HepG2 (cell line): Measurements from ENCODE around the gene FAM118B. TPM values are rescaled to one million over a fixed set of nuclear protein-coding genes. Genes with fewer than 3 reads are reported as not detected.

ENCODE experiments used
- ELF1 ChIP-seq: sonication (generic); formaldehyde crosslinking; IDR thresholded peaks from 2 replicates; pipeline ENCODE4 v1.4.0; 2020; ENCODE audit warnings: missing genetic modification reagents
- FOSL2 ChIP-seq: sonication (generic); formaldehyde crosslinking; IDR thresholded peaks from 2 replicates; pipeline ENCODE4 v1.4.0; 2020; ENCODE audit warnings: missing genetic modification reagents
- HMGA1 ChIP-seq: sonication (generic); formaldehyde crosslinking; conservative IDR thresholded peaks from 2 replicates; pipeline ENCODE4 v1.4.0; 2020; ENCODE audit warnings: missing genetic modification reagents
- MIER3 ChIP-seq: IDR thresholded peaks from 2 replicates; pipeline ENCODE4 v1.6.1; 2016; ENCODE audit warnings: missing compliant biosample characterization, borderline replicate concordance
- NR2F1 ChIP-seq, 2 experiments: fragments of 450-650 bp in 1 of 2; formaldehyde crosslinking in 1 of 2; IDR thresholded peaks; 2 replicates each; pipeline versions ENCODE4 v1.5.0 to v1.6.1; 2016 to 2020; ENCODE audit warnings: mild to moderate bottlenecking in 1 of 2, missing compliant biosample characterization in 1 of 2, missing genetic modification reagents in 1 of 2, moderate library complexity in 1 of 2
- SOX5 ChIP-seq: IDR thresholded peaks from 2 replicates; pipeline ENCODE4 v1.6.1; 2016; ENCODE audit warnings: borderline replicate concordance
- SOX6 ChIP-seq, 2 experiments: fragments of 450-650 bp in 1 of 2; sonication (generic) in 1 of 2; formaldehyde crosslinking in 1 of 2; IDR thresholded peaks; 2 replicates each; pipeline versions ENCODE4 v1.4.0 to v1.6.1; 2017 to 2020; ENCODE audit warnings: antibody characterized with exemption in 1 of 2, mild to moderate bottlenecking in 1 of 2, missing genetic modification reagents in 1 of 2
- ZNF329 ChIP-seq: sonication (generic); formaldehyde crosslinking; IDR thresholded peaks from 2 replicates; pipeline ENCODE4 v1.9.0; 2021; ENCODE audit warnings: low read depth, mild to moderate bottlenecking, missing genetic modification reagents
- ZNF597 ChIP-seq: sonication (generic); formaldehyde crosslinking; IDR thresholded peaks from 2 replicates; pipeline ENCODE4 v1.5.0; 2020; ENCODE audit warnings: missing genetic modification reagents
- ZNF652 ChIP-seq: IDR thresholded peaks from 2 replicates; pipeline ENCODE4 v1.6.1; 2016; ENCODE audit warnings: low read depth, borderline replicate concordance
- polyA plus RNA-seq, 8 experiments: library from polyadenylated mRNA; depleted of rRNA in 3 of 8; stranded (reverse) in 7 of 8; unstranded in 1 of 8; fragments of >200 nt; fragmentation: Illumina TruSeq in 4 of 8; extraction: Trizol in 4 of 8; gene quantifications; 2 replicates each; pipeline versions ENCODE4 v1.2.1 to v1.2.3, GENCODE V29; 2011 to 2016; ENCODE audit warnings: low read depth in 4 of 8, missing spikeins in 1 of 8, mixed read lengths in 1 of 8; ENCODE audit not compliant: insufficient read depth in 1 of 8
- total RNA-seq, 5 experiments: library from RNA; depleted of rRNA; stranded (reverse); fragments of >200 nt; fragmentation: Illumina TruSeq; extraction: Trizol; gene quantifications; 2 replicates each; pipeline ENCODE4 v1.2.3, GENCODE V29; 2016; ENCODE audit warnings: low read depth in 1 of 5
- TF ChIP-seq, protein P1 (sequence below): sonication (generic); formaldehyde crosslinking; IDR thresholded peaks from 2 replicates; pipeline ENCODE4 v1.8.0; 2022; ENCODE audit warnings: missing genetic modification reagents, low read depth, mild to moderate bottlenecking, borderline replicate concordance
- TF ChIP-seq, protein P2 (sequence below): sonication (generic); formaldehyde crosslinking; IDR thresholded peaks from 2 replicates; pipeline ENCODE4 v1.4.0; 2020; ENCODE audit warnings: missing genetic modification reagents
- TF ChIP-seq, protein P3 (sequence below): sonication (generic); formaldehyde crosslinking; IDR thresholded peaks from 2 replicates; pipeline ENCODE4 v1.8.0; 2022; ENCODE audit warnings: missing genetic modification reagents, mild to moderate bottlenecking, moderate library complexity, borderline replicate concordance
- TF ChIP-seq, protein P4 (sequence below): sonication (generic); formaldehyde crosslinking; IDR thresholded peaks from 2 replicates; pipeline ENCODE4 v1.4.0; 2020; ENCODE audit warnings: missing genetic modification reagents

The FAM118B gene
- total and polyA plus RNA-seq, 2 of the 13 experiments (the other 11 are each of a cell fraction or from before 2014, with no cell fraction given), result 10.2 to 25.7 TPM

- peak; percentile 68 for TF ChIP-seq FOSL2 (CRISPR knock-in tag)
- no peak for TF ChIP-seq ZNF652
- TF ChIP-seq, protein P1, sequence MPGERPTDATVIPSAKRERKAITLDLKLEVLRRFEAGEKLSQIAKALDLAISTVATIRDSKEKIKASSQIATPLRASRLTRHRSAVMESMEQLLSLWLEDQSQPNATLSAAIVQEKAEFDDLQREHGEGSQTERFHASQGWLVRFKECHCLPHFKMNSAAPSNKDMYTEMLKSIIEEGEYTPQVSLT (CRISPR knock-in tag), result no peak
- TF ChIP-seq NR2F1 (CRISPR knock-in tag; IDR thresholded peaks at IDR 0.05), result peak; percentile 87 to 89
- TF ChIP-seq, protein P2, sequence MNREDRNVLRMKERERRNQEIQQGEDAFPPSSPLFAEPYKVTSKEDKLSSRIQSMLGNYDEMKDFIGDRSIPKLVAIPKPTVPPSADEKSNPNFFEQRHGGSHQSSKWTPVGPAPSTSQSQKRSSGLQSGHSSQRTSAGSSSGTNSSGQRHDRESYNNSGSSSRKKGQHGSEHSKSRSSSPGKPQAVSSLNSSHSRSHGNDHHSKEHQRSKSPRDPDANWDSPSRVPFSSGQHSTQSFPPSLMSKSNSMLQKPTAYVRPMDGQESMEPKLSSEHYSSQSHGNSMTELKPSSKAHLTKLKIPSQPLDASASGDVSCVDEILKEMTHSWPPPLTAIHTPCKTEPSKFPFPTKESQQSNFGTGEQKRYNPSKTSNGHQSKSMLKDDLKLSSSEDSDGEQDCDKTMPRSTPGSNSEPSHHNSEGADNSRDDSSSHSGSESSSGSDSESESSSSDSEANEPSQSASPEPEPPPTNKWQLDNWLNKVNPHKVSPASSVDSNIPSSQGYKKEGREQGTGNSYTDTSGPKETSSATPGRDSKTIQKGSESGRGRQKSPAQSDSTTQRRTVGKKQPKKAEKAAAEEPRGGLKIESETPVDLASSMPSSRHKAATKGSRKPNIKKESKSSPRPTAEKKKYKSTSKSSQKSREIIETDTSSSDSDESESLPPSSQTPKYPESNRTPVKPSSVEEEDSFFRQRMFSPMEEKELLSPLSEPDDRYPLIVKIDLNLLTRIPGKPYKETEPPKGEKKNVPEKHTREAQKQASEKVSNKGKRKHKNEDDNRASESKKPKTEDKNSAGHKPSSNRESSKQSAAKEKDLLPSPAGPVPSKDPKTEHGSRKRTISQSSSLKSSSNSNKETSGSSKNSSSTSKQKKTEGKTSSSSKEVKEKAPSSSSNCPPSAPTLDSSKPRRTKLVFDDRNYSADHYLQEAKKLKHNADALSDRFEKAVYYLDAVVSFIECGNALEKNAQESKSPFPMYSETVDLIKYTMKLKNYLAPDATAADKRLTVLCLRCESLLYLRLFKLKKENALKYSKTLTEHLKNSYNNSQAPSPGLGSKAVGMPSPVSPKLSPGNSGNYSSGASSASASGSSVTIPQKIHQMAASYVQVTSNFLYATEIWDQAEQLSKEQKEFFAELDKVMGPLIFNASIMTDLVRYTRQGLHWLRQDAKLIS (CRISPR knock-in tag), result no peak
- TF ChIP-seq, protein P3, sequence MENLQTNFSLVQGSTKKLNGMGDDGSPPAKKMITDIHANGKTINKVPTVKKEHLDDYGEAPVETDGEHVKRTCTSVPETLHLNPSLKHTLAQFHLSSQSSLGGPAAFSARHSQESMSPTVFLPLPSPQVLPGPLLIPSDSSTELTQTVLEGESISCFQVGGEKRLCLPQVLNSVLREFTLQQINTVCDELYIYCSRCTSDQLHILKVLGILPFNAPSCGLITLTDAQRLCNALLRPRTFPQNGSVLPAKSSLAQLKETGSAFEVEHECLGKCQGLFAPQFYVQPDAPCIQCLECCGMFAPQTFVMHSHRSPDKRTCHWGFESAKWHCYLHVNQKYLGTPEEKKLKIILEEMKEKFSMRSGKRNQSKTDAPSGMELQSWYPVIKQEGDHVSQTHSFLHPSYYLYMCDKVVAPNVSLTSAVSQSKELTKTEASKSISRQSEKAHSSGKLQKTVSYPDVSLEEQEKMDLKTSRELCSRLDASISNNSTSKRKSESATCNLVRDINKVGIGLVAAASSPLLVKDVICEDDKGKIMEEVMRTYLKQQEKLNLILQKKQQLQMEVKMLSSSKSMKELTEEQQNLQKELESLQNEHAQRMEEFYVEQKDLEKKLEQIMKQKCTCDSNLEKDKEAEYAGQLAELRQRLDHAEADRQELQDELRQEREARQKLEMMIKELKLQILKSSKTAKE, result peak; percentile 72; the same call in 1 of the 2 replicates
- TF ChIP-seq ZNF597 (CRISPR knock-in tag), result no peak
- no peak for TF ChIP-seq HMGA1 (CRISPR knock-in tag)
- TF ChIP-seq, protein P4, sequence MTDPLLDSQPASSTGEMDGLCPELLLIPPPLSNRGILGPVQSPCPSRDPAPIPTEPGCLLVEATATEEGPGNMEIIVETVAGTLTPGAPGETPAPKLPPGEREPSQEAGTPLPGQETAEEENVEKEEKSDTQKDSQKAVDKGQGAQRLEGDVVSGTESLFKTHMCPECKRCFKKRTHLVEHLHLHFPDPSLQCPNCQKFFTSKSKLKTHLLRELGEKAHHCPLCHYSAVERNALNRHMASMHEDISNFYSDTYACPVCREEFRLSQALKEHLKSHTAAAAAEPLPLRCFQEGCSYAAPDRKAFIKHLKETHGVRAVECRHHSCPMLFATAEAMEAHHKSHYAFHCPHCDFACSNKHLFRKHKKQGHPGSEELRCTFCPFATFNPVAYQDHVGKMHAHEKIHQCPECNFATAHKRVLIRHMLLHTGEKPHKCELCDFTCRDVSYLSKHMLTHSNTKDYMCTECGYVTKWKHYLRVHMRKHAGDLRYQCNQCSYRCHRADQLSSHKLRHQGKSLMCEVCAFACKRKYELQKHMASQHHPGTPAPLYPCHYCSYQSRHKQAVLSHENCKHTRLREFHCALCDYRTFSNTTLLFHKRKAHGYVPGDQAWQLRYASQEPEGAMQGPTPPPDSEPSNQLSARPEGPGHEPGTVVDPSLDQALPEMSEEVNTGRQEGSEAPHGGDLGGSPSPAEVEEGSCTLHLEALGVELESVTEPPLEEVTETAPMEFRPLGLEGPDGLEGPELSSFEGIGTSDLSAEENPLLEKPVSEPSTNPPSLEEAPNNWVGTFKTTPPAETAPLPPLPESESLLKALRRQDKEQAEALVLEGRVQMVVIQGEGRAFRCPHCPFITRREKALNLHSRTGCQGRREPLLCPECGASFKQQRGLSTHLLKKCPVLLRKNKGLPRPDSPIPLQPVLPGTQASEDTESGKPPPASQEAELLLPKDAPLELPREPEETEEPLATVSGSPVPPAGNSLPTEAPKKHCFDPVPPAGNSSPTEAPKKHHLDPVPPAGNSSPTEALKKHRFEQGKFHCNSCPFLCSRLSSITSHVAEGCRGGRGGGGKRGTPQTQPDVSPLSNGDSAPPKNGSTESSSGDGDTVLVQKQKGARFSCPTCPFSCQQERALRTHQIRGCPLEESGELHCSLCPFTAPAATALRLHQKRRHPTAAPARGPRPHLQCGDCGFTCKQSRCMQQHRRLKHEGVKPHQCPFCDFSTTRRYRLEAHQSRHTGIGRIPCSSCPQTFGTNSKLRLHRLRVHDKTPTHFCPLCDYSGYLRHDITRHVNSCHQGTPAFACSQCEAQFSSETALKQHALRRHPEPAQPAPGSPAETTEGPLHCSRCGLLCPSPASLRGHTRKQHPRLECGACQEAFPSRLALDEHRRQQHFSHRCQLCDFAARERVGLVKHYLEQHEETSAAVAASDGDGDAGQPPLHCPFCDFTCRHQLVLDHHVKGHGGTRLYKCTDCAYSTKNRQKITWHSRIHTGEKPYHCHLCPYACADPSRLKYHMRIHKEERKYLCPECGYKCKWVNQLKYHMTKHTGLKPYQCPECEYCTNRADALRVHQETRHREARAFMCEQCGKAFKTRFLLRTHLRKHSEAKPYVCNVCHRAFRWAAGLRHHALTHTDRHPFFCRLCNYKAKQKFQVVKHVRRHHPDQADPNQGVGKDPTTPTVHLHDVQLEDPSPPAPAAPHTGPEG (CRISPR knock-in tag), result no peak
- TF ChIP-seq ELF1 (CRISPR knock-in tag), result peak; percentile 35; the same call in 1 of the 2 replicates
- no peak for TF ChIP-seq ZNF329 (CRISPR knock-in tag)
- TF ChIP-seq MIER3 (CRISPR knock-in tag), result peak; percentile 43; the same call in 1 of the 2 replicates
- TF ChIP-seq SOX5 (CRISPR knock-in tag), result peak; percentile 67
- no peak for TF ChIP-seq SOX6 (IDR thresholded peaks at IDR 0.05)
- peak; percentile 71 for TF ChIP-seq SOX6 (CRISPR knock-in tag; IDR thresholded peaks at IDR 0.05)
These were observed 18.5 kb upstream of the FAM118B start (continued) for GRCh38 chr11:126193038-126193478.
